Measurements from ENCODE around the gene RNF157.

The RNF157 gene

GRCh38 chr17:76095943-76096342 lies 144.3 kb downstream of the RNF157 start:
- H3K4me3 Mint-ChIP-seq: no peak overlapping the region
- H3K4me1 Mint-ChIP-seq (ENCODE audit: low read depth): peaks cover 6% of the 10 kb centered on the region
- no peaks in the 10 kb centered on the region for H3K27me3 Mint-ChIP-seq
- no peaks in the 10 kb centered on the region for H3K9me3 Mint-ChIP-seq (ENCODE audit: low read depth)
- H3K27ac Mint-ChIP-seq: peak overlapping the region; percentile 50
- peaks cover 2% of the 10 kb centered on the region for H3K36me3 Mint-ChIP-seq

- Mint-ChIP-seq H3K4me3 (no peak overlapping the region), H3K36me3 (peaks cover 2% of the 10 kb centered on the region), H3K27ac (no peak overlapping the region)
Measured at GRCh38 chr17:76094046-76094445, 146.2 kb downstream of the RNF157 start.

GRCh38 chr17:76092526-76093413 lies 147.5 kb downstream of the RNF157 start:
- H3K27ac Mint-ChIP-seq: no peak overlapping the region

More at GRCh38 chr17:76094046-76094445, 146.2 kb downstream of the RNF157 start:
- Mint-ChIP-seq H3K4me1 (ENCODE audit: low read depth) (peaks cover 4% of the 10 kb centered on the region), H3K9me3 (ENCODE audit: low read depth) (no peaks in the 10 kb centered on the region), H3K27me3 (no peaks in the 10 kb centered on the region)

More at GRCh38 chr17:76092526-76093413, 147.5 kb downstream of the RNF157 start:
- no peaks in the 10 kb centered on the region for H3K9me3 Mint-ChIP-seq (ENCODE audit: low read depth)
- peaks cover 2% of the 10 kb centered on the region for H3K36me3 Mint-ChIP-seq
- no peaks in the 10 kb centered on the region for H3K27me3 Mint-ChIP-seq
- H3K4me3 Mint-ChIP-seq: no peak overlapping the region
- peaks cover 4% of the 10 kb centered on the region for H3K4me1 Mint-ChIP-seq (ENCODE audit: low read depth)
